Esophagus squamous epithelium (tissue), 5 donors: ENCODE data around the gene GPC3. TPM values are rescaled to one million over a fixed set of nuclear protein-coding genes. Genes with fewer than 3 reads are reported as not detected.

Experiments
- DNase-seq: peaks from one replicate; lab custom pipeline; 2025; lab: John Stamatoyannopoulos, UW
- H3K27ac ChIP-seq, 4 donors: fragments of 200-600 bp; sonication (generic); one replicate each; pipeline ENCODE4 v1.5.1; 2016 to 2019; ENCODE audit warnings: mild to moderate bottlenecking in 1 of 4
- H3K27me3 ChIP-seq, 4 donors: fragments of 200-600 bp; sonication (generic); 1 replicate in 3 of 4; 2 replicates in 1 of 4; pipeline versions ENCODE4 v1.5.1 to v1.6.0; 2017 to 2021; ENCODE audit warnings: antibody characterized with exemption in 1 of 4
- H3K36me3 ChIP-seq, 3 donors: fragments of 200-600 bp; sonication (generic); one replicate each; pipeline ENCODE4 v1.5.1; 2016 to 2019
- H3K4me1 ChIP-seq, 3 donors: fragments of 200-600 bp; sonication (generic); one replicate each; pipeline ENCODE4 v1.5.1; 2017 to 2019
- H3K4me3 ChIP-seq, 4 donors: fragments of 200-600 bp; sonication (generic); 1 replicate in 3 of 4; 2 replicates in 1 of 4; pipeline ENCODE4 v1.5.1; 2016 to 2019; ENCODE audit warnings: mild to moderate bottlenecking in 2 of 4, moderate library complexity in 1 of 4
- H3K9me3 ChIP-seq, 3 donors: fragments of 200-600 bp; sonication (generic); one replicate each; pipeline ENCODE4 v1.5.1; 2016 to 2019
- CTCF ChIP-seq, 6 experiments: fragments of 450-650 bp in 4 of 6; fragments of 200-600 bp in 2 of 6; sonication (generic) in 2 of 6; IDR thresholded peaks; one replicate each; pipeline ENCODE4 v1.5.1; 2016 to 2019; ENCODE audit warnings: antibody characterized with exemption in 6 of 6, mild to moderate bottlenecking in 4 of 6, moderate library complexity in 4 of 6
- POLR2A ChIP-seq, 4 donors: fragments of 450-650 bp; IDR thresholded peaks; one replicate each; pipeline ENCODE4 v1.6.1; 2017; ENCODE audit warnings: antibody characterized with exemption in 4 of 4, mild to moderate bottlenecking in 4 of 4, moderate library complexity in 3 of 4
- WGBS, 2 donors: methylation state at CpG; one replicate each; pipeline ENCODE4 v1.1.5; 2018; 5-methylcytosine and 5-hydroxymethylcytosine counted together
- intact Hi-C: fragments of 100-400 bp; cut with DNase I; formaldehyde crosslinking; loops from one replicate; pipeline ENCODE4 v1.15.0; 2022
- total RNA-seq, 4 donors: library from RNA; depleted of rRNA; stranded (reverse); fragments of >200 nt; gene quantifications; one replicate each; pipeline ENCODE4 v1.1.0, GENCODE V29; 2016
- donor health status: DM: yes; HTN: yes; CAD: no.

Gene GPC3
- total RNA-seq, 4 donors from 2014 or later: 0.44 to 2.8 (median 1.7) TPM; not detected in 1

GRCh38 chrX:133661962-133662839 is 323.2 kb downstream of the GPC3 start:
- no peak for TF ChIP-seq POLR2A (IDR thresholded peaks at IDR 0.05)
- TF ChIP-seq CTCF (IDR thresholded peaks at IDR 0.05): no peak
- H3K9me3 ChIP-seq: no peaks in the 10 kb centered on the region
- H3K4me3 ChIP-seq: no peak overlapping the region
- intact Hi-C loops: no loop called here
- H3K27ac ChIP-seq: no peak overlapping the region
- no peak for DNase-seq
- H3K27me3 ChIP-seq: peaks cover 0 to 6% (median 0%) of the 10 kb centered on the region in 4 donors
- no peaks in the 10 kb centered on the region for H3K4me1 ChIP-seq
- no peaks in the 10 kb centered on the region for H3K36me3 ChIP-seq
- WGBS, 2 donors: 50 to 67% methylated on average over 2 to 3 of the region's 3 CpGs

GRCh38 chrX:133660281-133660680 is 325.1 kb downstream of the GPC3 start:
- no peak for DNase-seq
- no peak for TF ChIP-seq POLR2A (IDR thresholded peaks at IDR 0.05)
- TF ChIP-seq CTCF (IDR thresholded peaks at IDR 0.05): no peak
- Histone ChIP-seq H3K27me3 (peaks cover 0 to 6% (median 0%) of the 10 kb centered on the region in 4 donors), H3K4me1 (no peaks in the 10 kb centered on the region), H3K4me3 (no peak overlapping the region), H3K9me3 (no peaks in the 10 kb centered on the region), H3K27ac (no peak overlapping the region), H3K36me3 (no peaks in the 10 kb centered on the region)
- intact Hi-C loops: no loop called here

GRCh38 chrX:133658293-133658911 is 327.0 kb downstream of the GPC3 start:
- DNase-seq: no peak

GRCh38 chrX:133655275-133656265 is 329.8 kb downstream of the GPC3 start:
- TF ChIP-seq POLR2A (IDR thresholded peaks at IDR 0.05) (no peak), CTCF (IDR thresholded peaks at IDR 0.05) (no peak)
- Histone ChIP-seq H3K4me1 (no peaks in the 10 kb centered on the region), H3K9me3 (no peaks in the 10 kb centered on the region), H3K27ac (no peak overlapping the region), H3K4me3 (no peak overlapping the region), H3K27me3 (no peaks in the 10 kb centered on the region), H3K36me3 (no peaks in the 10 kb centered on the region)
- no peak for DNase-seq
- WGBS, 2 donors: 13 to 36% methylated on average over 2 of the region's 2 CpGs
- intact Hi-C loops: no loop called here

More at GRCh38 chrX:133658293-133658911, 327.0 kb downstream of the GPC3 start:
- intact Hi-C loops: no loop called here
- Histone ChIP-seq H3K4me3 (no peak overlapping the region), H3K36me3 (no peaks in the 10 kb centered on the region), H3K4me1 (no peaks in the 10 kb centered on the region), H3K9me3 (no peaks in the 10 kb centered on the region), H3K27me3 (no peaks in the 10 kb centered on the region), H3K27ac (no peak overlapping the region)
- TF ChIP-seq POLR2A (IDR thresholded peaks at IDR 0.05) (no peak), CTCF (IDR thresholded peaks at IDR 0.05) (no peak)
- WGBS, 2 donors: 30 to 47% methylated on average over 3 of the region's 3 CpGs
